Fibroblast of the conjunctiva (primary cell): Measurements from ENCODE around the gene NPNT.
A peak's percentile ranks its signal among the peaks of the same experiment; 100 is the strongest.

ENCODE experiments used
- DNase-seq: peaks from one replicate; pipeline ENCODE4 v3.0.0-alpha.2; 2010; ENCODE audit warnings: low read depth

Gene NPNT

GRCh38 chr4:105921301-105921700 lies 26.0 kb downstream of the NPNT start:
- no peak for DNase-seq

- no peak for DNase-seq
Measured at GRCh38 chr4:105923497-105924238, 28.4 kb downstream of the NPNT start.

GRCh38 chr4:105924341-105924740 lies 29.1 kb downstream of the NPNT start:
- DNase-seq, result no peak

- no peak for DNase-seq
Measured at GRCh38 chr4:105930698-105931097, 35.4 kb downstream of the NPNT start.

GRCh38 chr4:105933083-105933482 lies 37.8 kb downstream of the NPNT start:
- DNase-seq, result no peak

- no peak for DNase-seq
Measured at GRCh38 chr4:105934386-105934785, 39.1 kb downstream of the NPNT start.

GRCh38 chr4:105936901-105937300 lies 41.6 kb downstream of the NPNT start:
- no peak for DNase-seq

GRCh38 chr4:105937759-105938158 lies 42.5 kb downstream of the NPNT start:
- no peak for DNase-seq

- DNase-seq, result no peak
Measured at GRCh38 chr4:105943234-105943633, 48.0 kb downstream of the NPNT start.

- DNase-seq, result peak; percentile 10
Measured at GRCh38 chr4:105944540-105944939, 49.3 kb downstream of the NPNT start.

- DNase-seq, result no peak
Measured at GRCh38 chr4:105946771-105947170, 51.5 kb downstream of the NPNT start.

GRCh38 chr4:105950701-105951100 lies 55.4 kb downstream of the NPNT start:
- no peak for DNase-seq

GRCh38 chr4:105951198-105951597 lies 55.9 kb downstream of the NPNT start:
- peak; percentile 29 for DNase-seq

GRCh38 chr4:105952591-105952990 lies 57.3 kb downstream of the NPNT start:
- no peak for DNase-seq

- no peak for DNase-seq
Measured at GRCh38 chr4:105956569-105956968, 61.3 kb downstream of the NPNT start.

- DNase-seq, result no peak
Measured at GRCh38 chr4:105957680-105958079, 62.4 kb downstream of the NPNT start.

GRCh38 chr4:105963461-105964400 lies 68.5 kb downstream of the NPNT start:
- no peak for DNase-seq

GRCh38 chr4:105965183-105965800 lies 70.0 kb downstream of the NPNT start:
- no peak for DNase-seq

- DNase-seq, result peak; percentile 77
Measured at GRCh38 chr4:105966051-105966450, 70.8 kb downstream of the NPNT start.

- DNase-seq, result no peak
Measured at GRCh38 chr4:105967058-105967658, 71.9 kb downstream of the NPNT start.

GRCh38 chr4:105969575-105969974 lies 74.3 kb downstream of the NPNT start:
- DNase-seq, result no peak

GRCh38 chr4:105970371-105970770 lies 75.1 kb downstream of the NPNT start:
- no peak for DNase-seq
